ENCODE results near the gene FSHB. TPM values are rescaled to one million over a fixed set of nuclear protein-coding genes. Genes with fewer than 3 reads are reported as not detected.

Gene FSHB
- total RNA-seq, 2 donors from 2014 or later = not detected

Other genes starting within 250 kb of the FSHB start
- under 1 TPM in 1 of 2 donors, not detected in 1; 0.51 TPM for gene KCNA4, start 214.0 kb upstream of the FSHB start, total RNA-seq
- gene ARL14EP, start 92.1 kb downstream of the FSHB start, total RNA-seq = 10 to 100 TPM; 26.0 to 27.9 TPM

Data from prostate gland (tissue), 2 donors.